HCT116 (cell line): Measurements from ENCODE around the gene SNX2.

Experiments used
- EZH2 ChIP-seq: fragments of 200-600 bp; sonication (generic); IDR thresholded peaks from 2 replicates; pipeline ENCODE4 v1.6.1; 2017; ENCODE audit warnings: antibody characterized with exemption, mixed run types
- POLR2A ChIP-seq: IDR thresholded peaks from 2 replicates; pipeline ENCODE4 v1.7.0; 2011; ENCODE audit warnings: borderline replicate concordance; ENCODE audit not compliant: insufficient read depth, insufficient read length; ENCODE audit errors: extremely low read depth
- ZBTB33 ChIP-seq: IDR thresholded peaks from 2 replicates; pipeline ENCODE4 v1.6.1; 2011; ENCODE audit warnings: mild to moderate bottlenecking, low read length, moderate library complexity; ENCODE audit not compliant: insufficient replicate concordance; ENCODE audit errors: extremely low read depth
- TF ChIP-seq, protein P1 (sequence below), 3 experiments: fragments of 200-600 bp in 1 of 3; sonication (generic) in 1 of 3; IDR thresholded peaks in 2 of 3; conservative IDR thresholded peaks in 1 of 3; 2 replicates each; pipeline ENCODE4 v1.5.1; 2012 to 2017; ENCODE audit warnings: low read depth in 2 of 3, low read length in 2 of 3, antibody characterized with exemption in 1 of 3, borderline replicate concordance in 1 of 3, control low read depth in 1 of 3, mild to moderate bottlenecking in 1 of 3, mixed read lengths in 1 of 3, mixed run types in 1 of 3, moderate library complexity in 1 of 3; ENCODE audit not compliant: insufficient read depth in 1 of 3

- TF ChIP-seq EZH2 (no peak), ZBTB33 (no peak), POLR2A (no peak)
- TF ChIP-seq, protein P1, sequence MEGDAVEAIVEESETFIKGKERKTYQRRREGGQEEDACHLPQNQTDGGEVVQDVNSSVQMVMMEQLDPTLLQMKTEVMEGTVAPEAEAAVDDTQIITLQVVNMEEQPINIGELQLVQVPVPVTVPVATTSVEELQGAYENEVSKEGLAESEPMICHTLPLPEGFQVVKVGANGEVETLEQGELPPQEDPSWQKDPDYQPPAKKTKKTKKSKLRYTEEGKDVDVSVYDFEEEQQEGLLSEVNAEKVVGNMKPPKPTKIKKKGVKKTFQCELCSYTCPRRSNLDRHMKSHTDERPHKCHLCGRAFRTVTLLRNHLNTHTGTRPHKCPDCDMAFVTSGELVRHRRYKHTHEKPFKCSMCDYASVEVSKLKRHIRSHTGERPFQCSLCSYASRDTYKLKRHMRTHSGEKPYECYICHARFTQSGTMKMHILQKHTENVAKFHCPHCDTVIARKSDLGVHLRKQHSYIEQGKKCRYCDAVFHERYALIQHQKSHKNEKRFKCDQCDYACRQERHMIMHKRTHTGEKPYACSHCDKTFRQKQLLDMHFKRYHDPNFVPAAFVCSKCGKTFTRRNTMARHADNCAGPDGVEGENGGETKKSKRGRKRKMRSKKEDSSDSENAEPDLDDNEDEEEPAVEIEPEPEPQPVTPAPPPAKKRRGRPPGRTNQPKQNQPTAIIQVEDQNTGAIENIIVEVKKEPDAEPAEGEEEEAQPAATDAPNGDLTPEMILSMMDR (IDR thresholded peaks at IDR 0.05 in 2 of 3, conservative IDR thresholded peaks at IDR 0.05 in 1 of 3; ENCODE audit: borderline replicate concordance in 1 of 3, insufficient read depth in 1 of 3, low read depth in 2 of 3, low read length in 2 of 3) = no peak
These were observed 31.6 kb upstream of the SNX2 start for GRCh38 chr5:122743261-122743660.
